ENCODE results near the gene SPOCK1. TPM values are rescaled to one million over a fixed set of nuclear protein-coding genes. Genes with fewer than 3 reads are reported as not detected.

The SPOCK1 gene
- total RNA-seq, 1 donor: 231 TPM

DNA sequence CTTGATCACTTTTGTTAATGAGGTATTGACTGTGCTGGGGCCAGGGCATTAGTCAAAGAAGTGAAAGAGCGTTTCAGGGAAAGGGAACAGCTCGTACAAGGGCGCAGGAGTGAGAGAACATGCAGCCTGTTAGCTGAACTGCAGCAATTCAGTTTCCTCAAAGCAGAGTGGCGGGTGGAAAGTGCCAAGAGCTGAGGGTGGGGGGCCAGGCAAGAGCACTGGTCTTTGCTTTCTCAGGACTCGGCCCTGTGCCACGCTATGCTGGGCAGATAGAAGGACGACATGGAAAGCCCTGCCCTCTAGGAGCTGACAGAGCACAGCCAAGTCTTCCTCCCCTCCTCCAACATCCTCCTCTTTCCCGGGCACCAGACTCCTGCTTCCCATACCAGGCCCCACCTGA lies 304.8 kb downstream of the SPOCK1 start:
- H2AFZ ChIP-seq (ENCODE audit: low read length): no peak overlapping the region
- H3K79me2 ChIP-seq (ENCODE audit: insufficient read depth, low read length): peaks cover 17% of the 10 kb centered on the region
- no peaks in the 10 kb centered on the region for H3K9me3 ChIP-seq (ENCODE audit: low read depth, low read length)
- H3K4me2 ChIP-seq (ENCODE audit: insufficient read depth, low read length): no peak overlapping the region
- H3K36me3 ChIP-seq (ENCODE audit: insufficient read depth, low read length): no peaks in the 10 kb centered on the region
- TF ChIP-seq CTCF (IDR thresholded peaks at IDR 0.05; ENCODE audit: extremely low read depth, low read depth, low read length): no peak
- H3K4me1 ChIP-seq (ENCODE audit: insufficient read depth, low read length): peaks cover 37% of the 10 kb centered on the region
- H3K27ac ChIP-seq (ENCODE audit: low read depth, low read length): no peak overlapping the region
- DNase-seq (ENCODE audit: insufficient read length, low spot score, missing footprints): no peak
- H4K20me1 ChIP-seq (ENCODE audit: insufficient read depth, low read length): peaks cover 2% of the 10 kb centered on the region
- no peak overlapping the region for H3K4me3 ChIP-seq (ENCODE audit: insufficient read depth, low read length)
- H3K27me3 ChIP-seq (ENCODE audit: insufficient read depth, low read length): no peaks in the 10 kb centered on the region

- H3K36me3 ChIP-seq (ENCODE audit: insufficient read depth, low read length): no peaks in the 10 kb centered on the region
- DNase-seq (ENCODE audit: insufficient read length, low spot score, missing footprints): no peak
- H3K4me1 ChIP-seq (ENCODE audit: insufficient read depth, low read length): peaks cover 46% of the 10 kb centered on the region
- TF ChIP-seq CTCF (IDR thresholded peaks at IDR 0.05; ENCODE audit: extremely low read depth, low read depth, low read length): no peak
- no peak overlapping the region for H3K4me3 ChIP-seq (ENCODE audit: insufficient read depth, low read length)
- no peaks in the 10 kb centered on the region for H3K9me3 ChIP-seq (ENCODE audit: low read depth, low read length)
- H3K4me2 ChIP-seq (ENCODE audit: insufficient read depth, low read length): no peak overlapping the region
- H2AFZ ChIP-seq (ENCODE audit: low read length): no peak overlapping the region
- H3K27me3 ChIP-seq (ENCODE audit: insufficient read depth, low read length): no peaks in the 10 kb centered on the region
- peaks cover 16% of the 10 kb centered on the region for H3K79me2 ChIP-seq (ENCODE audit: insufficient read depth, low read length)
- H3K27ac ChIP-seq (ENCODE audit: low read depth, low read length): peak overlapping the region; percentile 54
- peaks cover 2% of the 10 kb centered on the region for H4K20me1 ChIP-seq (ENCODE audit: insufficient read depth, low read length)
Observed at GRCh38 chr5:137192293-137192743, 306.8 kb downstream of the SPOCK1 start.

GRCh38 chr5:137191179-137191578 lies 307.9 kb downstream of the SPOCK1 start:
- Histone ChIP-seq H3K4me2 (ENCODE audit: insufficient read depth, low read length) (peak overlapping the region; percentile 53), H4K20me1 (ENCODE audit: insufficient read depth, low read length) (peaks cover 4% of the 10 kb centered on the region)
- TF ChIP-seq CTCF (IDR thresholded peaks at IDR 0.05; ENCODE audit: extremely low read depth, low read depth, low read length): no peak

DNA sequence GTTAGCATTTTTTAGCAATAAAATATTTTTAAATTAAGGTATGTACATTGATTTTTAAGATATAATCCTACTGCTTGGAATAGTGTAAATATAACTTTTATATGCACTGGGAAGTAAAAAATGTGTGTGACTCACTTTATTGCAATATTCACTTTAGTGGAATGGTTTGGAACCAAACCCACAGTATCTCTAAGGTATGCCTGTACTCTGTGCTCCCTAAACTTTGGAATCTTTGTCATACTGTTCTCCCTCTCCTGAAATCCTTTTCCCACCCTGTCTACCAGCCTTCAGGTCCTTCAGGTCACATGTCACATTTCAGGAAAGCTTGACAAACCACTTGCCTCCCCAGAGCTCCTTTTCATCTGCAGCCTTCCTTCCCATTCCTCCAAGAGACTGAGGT lies 308.7 kb downstream of the SPOCK1 start:
- H3K27ac ChIP-seq (ENCODE audit: low read depth, low read length): peak overlapping the region; percentile 88
- H3K4me2 ChIP-seq (ENCODE audit: insufficient read depth, low read length): peak overlapping the region; percentile 53
- no peaks in the 10 kb centered on the region for H3K36me3 ChIP-seq (ENCODE audit: insufficient read depth, low read length)
- H4K20me1 ChIP-seq (ENCODE audit: insufficient read depth, low read length): peaks cover 4% of the 10 kb centered on the region
- no peak for DNase-seq (ENCODE audit: insufficient read length, low spot score, missing footprints)
- peaks cover 56% of the 10 kb centered on the region for H3K4me1 ChIP-seq (ENCODE audit: insufficient read depth, low read length)
- TF ChIP-seq CTCF (IDR thresholded peaks at IDR 0.05; ENCODE audit: extremely low read depth, low read depth, low read length): no peak
- H3K79me2 ChIP-seq (ENCODE audit: insufficient read depth, low read length): peaks cover 23% of the 10 kb centered on the region
- no peak overlapping the region for H3K4me3 ChIP-seq (ENCODE audit: insufficient read depth, low read length)
- no peak overlapping the region for H2AFZ ChIP-seq (ENCODE audit: low read length)
- H3K27me3 ChIP-seq (ENCODE audit: insufficient read depth, low read length): no peaks in the 10 kb centered on the region
- H3K9me3 ChIP-seq (ENCODE audit: low read depth, low read length): no peaks in the 10 kb centered on the region

More at GRCh38 chr5:137191179-137191578, 307.9 kb downstream of the SPOCK1 start:
- no peak overlapping the region for H2AFZ ChIP-seq (ENCODE audit: low read length)
- peaks cover 21% of the 10 kb centered on the region for H3K79me2 ChIP-seq (ENCODE audit: insufficient read depth, low read length)
- DNase-seq (ENCODE audit: insufficient read length, low spot score, missing footprints): no peak
- no peaks in the 10 kb centered on the region for H3K9me3 ChIP-seq (ENCODE audit: low read depth, low read length)
- no peaks in the 10 kb centered on the region for H3K27me3 ChIP-seq (ENCODE audit: insufficient read depth, low read length)
- no peak overlapping the region for H3K4me3 ChIP-seq (ENCODE audit: insufficient read depth, low read length)
- no peaks in the 10 kb centered on the region for H3K36me3 ChIP-seq (ENCODE audit: insufficient read depth, low read length)
- peaks cover 56% of the 10 kb centered on the region for H3K4me1 ChIP-seq (ENCODE audit: insufficient read depth, low read length)
- H3K27ac ChIP-seq (ENCODE audit: low read depth, low read length): peak overlapping the region; percentile 88
